IMR-90 (cell line): ENCODE results near the gene CUX1. TPM values are rescaled to one million over a fixed set of nuclear protein-coding genes. Genes with fewer than 3 reads are reported as not detected.

ENCODE experiments used
- ATAC-seq: fragments of 200-7000 bp; cut with Tn5 transposase; 2 replicates; pipeline ENCODE4 v1.9.1; 2020; ENCODE audit warnings: low read depth, mild to moderate bottlenecking, moderate library complexity
- BruUV-seq: library from RNA; stranded (reverse); fragments of 400-500 nt; replicated peaks from 2 replicates; lab custom pipeline; 2021; lab: Mats Ljungman, UMichigan
- CTCF ChIA-PET: fragments of 300-600 bp; formaldehyde crosslinking; extraction: SDS; loops from one replicate; lab custom pipeline; 2021; ENCODE audit warnings: antibody characterized with exemption; lab: Yijun Ruan, JAX
- POLR2A ChIA-PET: fragments of 300-600 bp; sonication (Branson Sonifier 250); formaldehyde crosslinking; loops from one replicate; lab custom pipeline; 2022; ENCODE audit warnings: antibody characterized with exemption; ENCODE audit not compliant: unreplicated experiment; lab: Charles Lee
- DNase-seq: peaks from one replicate; pipeline ENCODE4 v3.0.0; 2013
- H2AFZ ChIP-seq: replicated peaks from 2 replicates; pipeline ENCODE3; 2013; ENCODE audit warnings: low read length, mild to moderate bottlenecking; ENCODE audit not compliant: poor library complexity
- H2AK5ac ChIP-seq: 2 replicates; pipeline ENCODE4 v1.6.1; 2013; ENCODE audit warnings: low read depth, low read length, inconsistent platforms
- H2AK9ac ChIP-seq: replicated peaks from 2 replicates; pipeline ENCODE3; 2013; ENCODE audit warnings: mild to moderate bottlenecking, low read depth, low read length, moderate library complexity; ENCODE audit not compliant: poor library complexity
- H2BK120ac ChIP-seq: 2 replicates; pipeline ENCODE4 v1.6.1; 2013; ENCODE audit warnings: low read depth, low read length, inconsistent platforms
- H2BK15ac ChIP-seq: 3 replicates; pipeline ENCODE4 v1.6.1; 2013; ENCODE audit warnings: low read depth, low read length, inconsistent platforms
- H2BK20ac ChIP-seq: 2 replicates; pipeline ENCODE4 v1.6.1; 2013; ENCODE audit warnings: low read depth, mild to moderate bottlenecking, inconsistent platforms, low read length, moderate library complexity
- H2BK5ac ChIP-seq: 2 replicates; pipeline ENCODE4 v1.6.1; 2013; ENCODE audit warnings: mild to moderate bottlenecking, low read depth, low read length, inconsistent platforms; ENCODE audit not compliant: poor library complexity, severe bottlenecking
- H3K14ac ChIP-seq: replicated peaks from 2 replicates; pipeline ENCODE4 v1.6.1; 2013; ENCODE audit warnings: low read depth, low read length, inconsistent platforms
- H3K18ac ChIP-seq: 2 replicates; pipeline ENCODE4 v1.6.1; 2013; ENCODE audit warnings: low read depth, low read length, control low read depth
- H3K23ac ChIP-seq: 2 replicates; pipeline ENCODE4 v1.6.1; 2013; ENCODE audit warnings: low read depth, low read length, inconsistent platforms
- H3K27ac ChIP-seq: 2 replicates; pipeline ENCODE4 v1.5.1; 2013; ENCODE audit warnings: mild to moderate bottlenecking, control low read depth, low read length; ENCODE audit not compliant: insufficient read depth
- H3K27me3 ChIP-seq: 2 replicates; pipeline ENCODE4 v1.6.1; 2013; ENCODE audit warnings: low read length; ENCODE audit not compliant: control insufficient read depth, insufficient read depth
- H3K36me3 ChIP-seq: 2 replicates; pipeline ENCODE4 v1.6.1; 2013; ENCODE audit warnings: low read length, mixed read lengths; ENCODE audit not compliant: control insufficient read depth, insufficient read depth
- H3K4ac ChIP-seq: 2 replicates; pipeline ENCODE4 v1.6.1; 2013; ENCODE audit warnings: low read depth, low read length, inconsistent platforms
- H3K4me1 ChIP-seq: 2 replicates; pipeline ENCODE4 v1.6.1; 2013; ENCODE audit warnings: low read length, mixed read lengths; ENCODE audit not compliant: control insufficient read depth, insufficient read depth
- H3K4me2 ChIP-seq: 2 replicates; pipeline ENCODE4 v1.6.1; 2013; ENCODE audit warnings: low read depth, mild to moderate bottlenecking, control low read depth, low read length, moderate library complexity
- H3K4me3 ChIP-seq: 2 replicates; pipeline ENCODE4 v1.5.1; 2013; ENCODE audit warnings: low read depth, mild to moderate bottlenecking, control low read depth, low read length, moderate library complexity; ENCODE audit not compliant: insufficient read depth
- H3K56ac ChIP-seq: 2 replicates; pipeline ENCODE4 v1.6.1; 2013; ENCODE audit warnings: low read length, inconsistent platforms; ENCODE audit not compliant: insufficient read depth; ENCODE audit errors: extremely low read depth
- H3K79me1 ChIP-seq, 2 experiments: 2 replicates each; pipeline ENCODE4 v1.6.1; 2013; ENCODE audit warnings: low read length in 2 of 2, inconsistent platforms in 1 of 2, low read depth in 1 of 2
- H3K9ac ChIP-seq: 2 replicates; pipeline ENCODE4 v1.6.1; 2013; ENCODE audit warnings: low read depth, low read length, control low read depth
- H3K9me1 ChIP-seq: 2 replicates; pipeline ENCODE4 v1.6.1; 2013; ENCODE audit warnings: low read length, inconsistent platforms; ENCODE audit not compliant: insufficient read depth
- H3K9me3 ChIP-seq: 2 replicates; pipeline ENCODE4 v1.6.1; 2013; ENCODE audit warnings: low read length; ENCODE audit not compliant: control insufficient read depth, insufficient read depth
- H4K20me1 ChIP-seq: 2 replicates; pipeline ENCODE4 v1.6.1; 2013; ENCODE audit warnings: low read length, inconsistent platforms; ENCODE audit not compliant: insufficient read depth
- H4K5ac ChIP-seq: 2 replicates; pipeline ENCODE4 v1.6.1; 2013; ENCODE audit warnings: mild to moderate bottlenecking, low read depth, low read length, control low read depth
- H4K8ac ChIP-seq, 2 experiments: 2 replicates each; pipeline ENCODE4 v1.6.1; 2013; ENCODE audit warnings: low read depth in 2 of 2, low read length in 2 of 2, control low read depth in 1 of 2, inconsistent platforms in 1 of 2
- H4K91ac ChIP-seq: 2 replicates; pipeline ENCODE4 v1.6.1; 2013; ENCODE audit warnings: low read depth, low read length, inconsistent platforms; ENCODE audit not compliant: insufficient read depth
- BHLHE40 ChIP-seq: fragments of 150-350 bp; IDR thresholded peaks from 2 replicates; pipeline ENCODE4 v1.6.1; 2016; ENCODE audit warnings: mild to moderate bottlenecking, low read depth, low read length
- CEBPB ChIP-seq: IDR thresholded peaks from 2 replicates; pipeline ENCODE4 v1.6.1; 2012; ENCODE audit warnings: low read depth, low read length, improper control_type of control experiment
- CHD1 ChIP-seq: IDR thresholded peaks from 2 replicates; pipeline ENCODE4 v1.6.1; 2012; ENCODE audit warnings: low read depth, low read length, improper control_type of control experiment
- FOS ChIP-seq: fragments of 150-350 bp; IDR thresholded peaks from 2 replicates; pipeline ENCODE4 v1.6.1; 2016; ENCODE audit warnings: low read depth, low read length
- MAZ ChIP-seq: IDR thresholded peaks from 2 replicates; pipeline ENCODE4 v1.6.1; 2012; ENCODE audit warnings: low read depth, mild to moderate bottlenecking, low read length, improper control_type of control experiment, moderate library complexity, borderline replicate concordance
- MXI1 ChIP-seq: IDR thresholded peaks from 2 replicates; pipeline ENCODE4 v1.6.1; 2012; ENCODE audit warnings: low read depth, mild to moderate bottlenecking, low read length, moderate library complexity, borderline replicate concordance
- NFE2L2 ChIP-seq: fragments of 150-350 bp; IDR thresholded peaks from 2 replicates; pipeline ENCODE4 v1.6.1; 2016; ENCODE audit warnings: low read depth, mild to moderate bottlenecking, low read length
- POLR2A ChIP-seq: IDR thresholded peaks from 2 replicates; pipeline ENCODE4 v1.6.1; 2012; ENCODE audit warnings: mild to moderate bottlenecking, low read depth, low read length
- RAD21 ChIP-seq: IDR thresholded peaks from 2 replicates; pipeline ENCODE4 v1.6.1; 2012; ENCODE audit warnings: low read length, improper control_type of control experiment
- RFX5 ChIP-seq: IDR thresholded peaks from 2 replicates; pipeline ENCODE4 v1.8.0; 2012; ENCODE audit warnings: low read depth, mild to moderate bottlenecking, low read length, moderate library complexity
- SMC3 ChIP-seq: fragments of 150-350 bp; IDR thresholded peaks from 2 replicates; pipeline ENCODE4 v1.6.1; 2016; ENCODE audit warnings: low read depth, mild to moderate bottlenecking, antibody characterized with exemption, low read length, moderate library complexity
- WGBS, 2 experiments: methylation state at CpG; one replicate each; pipeline versions ENCODE4 v1.1.5 to v1.1.7; 2013; ENCODE audit warnings: missing lambda C conversion rate in 2 of 2; ENCODE audit not compliant: insufficient read length in 1 of 2; ENCODE audit errors: extremely low coverage in 2 of 2; 5-methylcytosine and 5-hydroxymethylcytosine counted together
- dilution Hi-C: fragments of 300-500 bp; cut with HindIII; formaldehyde crosslinking; loops from one replicate; pipeline ENCODE4 v1.14.3; 2018; ENCODE audit warnings: low sequenced_read_pairs; ENCODE audit not compliant: unreplicated experiment
- in situ Hi-C: fragments of 300-500 bp; cut with MboI; formaldehyde crosslinking; loops from 3 replicates; pipeline ENCODE4 v1.14.3; 2019; ENCODE audit warnings: low sequenced_read_pairs, inconsistent platforms, mixed read lengths
- intact Hi-C: fragments of 100-400 bp; cut with micrococcal nuclease; formaldehyde crosslinking; loops from 2 replicates; pipeline ENCODE4 v1.10.0; 2022
- polyA plus RNA-seq, 3 experiments: library from polyadenylated mRNA; depleted of rRNA; stranded (reverse); fragments of >200 nt; gene quantifications; 2 replicates each; pipeline ENCODE4 v1.2.3, GENCODE V29; 2012; ENCODE audit warnings: low replicate concordance in 1 of 3
- total RNA-seq: library from RNA; depleted of rRNA; stranded (reverse); fragments of >200 nt; gene quantifications from 2 replicates; pipeline ENCODE4 v1.2.3, GENCODE V29; 2012
- TF ChIP-seq, protein P1 (sequence below): fragments of 150-350 bp; IDR thresholded peaks from 2 replicates; pipeline ENCODE4 v1.6.1; 2016; ENCODE audit warnings: low read depth, mild to moderate bottlenecking, low read length, moderate library complexity, borderline replicate concordance
- TF ChIP-seq, protein P2 (sequence below): fragments of 150-350 bp; IDR thresholded peaks from 2 replicates; pipeline ENCODE4 v1.6.1; 2017; ENCODE audit warnings: mild to moderate bottlenecking, antibody characterized with exemption, low read length, low read depth
- TF ChIP-seq, protein P3 (sequence below): conservative IDR thresholded peaks from 2 replicates; pipeline ENCODE4 v1.5.1; 2012; ENCODE audit warnings: mild to moderate bottlenecking, low read depth, low read length, improper control_type of control experiment

CUX1 gene
- total and polyA plus RNA-seq, 2 of the 4 experiments (the other 2 are of a cell fraction), result 19.7 to 46.4 TPM

DNA sequence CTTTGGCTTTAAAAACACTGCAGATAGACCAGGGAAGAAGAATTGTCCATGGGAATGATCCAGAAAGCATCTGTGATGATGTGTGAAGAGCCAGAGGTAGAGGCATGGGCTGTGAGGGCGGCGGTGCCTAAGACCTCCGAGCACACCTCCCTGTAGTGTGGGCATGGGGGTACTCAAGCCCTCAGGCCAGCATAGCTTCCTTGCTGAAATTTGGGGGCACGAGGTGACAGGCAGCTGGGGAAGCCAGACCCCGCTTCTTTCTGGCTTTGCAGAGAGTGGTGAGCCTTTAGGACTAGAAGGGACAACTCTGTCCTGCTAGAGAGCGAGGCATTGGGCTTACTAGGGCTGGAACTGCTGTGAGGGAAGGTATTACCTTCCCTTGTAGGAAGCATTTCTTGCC lies 281.6 kb downstream of the CUX1 start:
- intact Hi-C loops, result no loop called here
- 100% methylated on average over 1 of the region's 6 CpGs; no CpG with 5 or more reads in 1 of the 2 experiments for WGBS, 2 experiments
- DNase-seq, result no peak

More for the DNA sequence above, 281.6 kb downstream of the CUX1 start:
- ChIA-PET POLR2A (no interaction called here), CTCF (no interaction called here)
- Histone ChIP-seq H3K4me3 (no peak overlapping the region), H3K4ac (no peak overlapping the region), H2BK20ac (no peak overlapping the region), H3K79me1 (peaks cover 10 to 15% of the 10 kb centered on the region in 2 experiments; a peak in 3 of 4 replicates), H4K20me1 (peaks cover 8% of the 10 kb centered on the region; the same call in 1 of the 2 replicates), H3K36me3 (peaks cover 24% of the 10 kb centered on the region; the same call in 1 of the 2 replicates), H3K27ac (no peak overlapping the region), H2AFZ (no peak overlapping the region), H4K5ac (no peak overlapping the region), H2BK5ac (no peak overlapping the region), H3K56ac (no peak overlapping the region), H3K4me1 (no peaks in the 10 kb centered on the region), H3K9me3 (no peaks in the 10 kb centered on the region), H2BK15ac (no peak overlapping the region), H3K23ac (no peak overlapping the region), H3K14ac (no peak overlapping the region), H3K18ac (no peak overlapping the region), H2BK120ac (no peak overlapping the region), H3K27me3 (no peaks in the 10 kb centered on the region), H4K91ac (no peak overlapping the region), H4K8ac (no peak overlapping the region), H2AK9ac (no peak overlapping the region), H3K9me1 (0 out of 2 replicates have a peak, but pooled peaks cover 11% of the 10 kb centered on the region), H3K4me2 (no peak overlapping the region), H2AK5ac (no peak overlapping the region), H3K9ac (no peak overlapping the region)
- dilution Hi-C loops (no loop called here), in situ Hi-C loops (no loop called here)
- ATAC-seq, result no peak
- no TSS peak for BruUV-seq
- no peak for TF ChIP-seq POLR2A
- TF ChIP-seq RAD21, result no peak
- no peak for TF ChIP-seq NFE2L2
- no peak for TF ChIP-seq CHD1
- no peak for TF ChIP-seq RFX5
- TF ChIP-seq MXI1, result no peak
- no peak for TF ChIP-seq BHLHE40
- TF ChIP-seq, protein P1, sequence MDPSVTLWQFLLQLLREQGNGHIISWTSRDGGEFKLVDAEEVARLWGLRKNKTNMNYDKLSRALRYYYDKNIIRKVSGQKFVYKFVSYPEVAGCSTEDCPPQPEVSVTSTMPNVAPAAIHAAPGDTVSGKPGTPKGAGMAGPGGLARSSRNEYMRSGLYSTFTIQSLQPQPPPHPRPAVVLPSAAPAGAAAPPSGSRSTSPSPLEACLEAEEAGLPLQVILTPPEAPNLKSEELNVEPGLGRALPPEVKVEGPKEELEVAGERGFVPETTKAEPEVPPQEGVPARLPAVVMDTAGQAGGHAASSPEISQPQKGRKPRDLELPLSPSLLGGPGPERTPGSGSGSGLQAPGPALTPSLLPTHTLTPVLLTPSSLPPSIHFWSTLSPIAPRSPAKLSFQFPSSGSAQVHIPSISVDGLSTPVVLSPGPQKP, result no peak
- TF ChIP-seq FOS, result no peak
- TF ChIP-seq CEBPB, result no peak
- TF ChIP-seq, protein P2, sequence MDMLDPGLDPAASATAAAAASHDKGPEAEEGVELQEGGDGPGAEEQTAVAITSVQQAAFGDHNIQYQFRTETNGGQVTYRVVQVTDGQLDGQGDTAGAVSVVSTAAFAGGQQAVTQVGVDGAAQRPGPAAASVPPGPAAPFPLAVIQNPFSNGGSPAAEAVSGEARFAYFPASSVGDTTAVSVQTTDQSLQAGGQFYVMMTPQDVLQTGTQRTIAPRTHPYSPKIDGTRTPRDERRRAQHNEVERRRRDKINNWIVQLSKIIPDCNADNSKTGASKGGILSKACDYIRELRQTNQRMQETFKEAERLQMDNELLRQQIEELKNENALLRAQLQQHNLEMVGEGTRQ, result no peak
- no peak for TF ChIP-seq SMC3
- TF ChIP-seq, protein P3, sequence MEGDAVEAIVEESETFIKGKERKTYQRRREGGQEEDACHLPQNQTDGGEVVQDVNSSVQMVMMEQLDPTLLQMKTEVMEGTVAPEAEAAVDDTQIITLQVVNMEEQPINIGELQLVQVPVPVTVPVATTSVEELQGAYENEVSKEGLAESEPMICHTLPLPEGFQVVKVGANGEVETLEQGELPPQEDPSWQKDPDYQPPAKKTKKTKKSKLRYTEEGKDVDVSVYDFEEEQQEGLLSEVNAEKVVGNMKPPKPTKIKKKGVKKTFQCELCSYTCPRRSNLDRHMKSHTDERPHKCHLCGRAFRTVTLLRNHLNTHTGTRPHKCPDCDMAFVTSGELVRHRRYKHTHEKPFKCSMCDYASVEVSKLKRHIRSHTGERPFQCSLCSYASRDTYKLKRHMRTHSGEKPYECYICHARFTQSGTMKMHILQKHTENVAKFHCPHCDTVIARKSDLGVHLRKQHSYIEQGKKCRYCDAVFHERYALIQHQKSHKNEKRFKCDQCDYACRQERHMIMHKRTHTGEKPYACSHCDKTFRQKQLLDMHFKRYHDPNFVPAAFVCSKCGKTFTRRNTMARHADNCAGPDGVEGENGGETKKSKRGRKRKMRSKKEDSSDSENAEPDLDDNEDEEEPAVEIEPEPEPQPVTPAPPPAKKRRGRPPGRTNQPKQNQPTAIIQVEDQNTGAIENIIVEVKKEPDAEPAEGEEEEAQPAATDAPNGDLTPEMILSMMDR, result no peak
- no peak for TF ChIP-seq MAZ
